IPS-11a (cell line): ENCODE results near the gene FAM89B.

Experiments used
- H3K4me3 ChIP-seq: one replicate; pipeline ENCODE4 v1.5.1; 2013; ENCODE audit warnings: low read depth, low read length, control low read depth

FAM89B gene

GRCh38 chr11:65573391-65574079 lies 1.2 kb downstream of the FAM89B start:
- no peak overlapping the region for H3K4me3 ChIP-seq

GRCh38 chr11:65574109-65574810 lies 1.9 kb downstream of the FAM89B start:
- peak overlapping the region; percentile 20 for H3K4me3 ChIP-seq

- peak overlapping the region; percentile 2 for H3K4me3 ChIP-seq
Measured at GRCh38 chr11:65574811-65575567, 2.7 kb downstream of the FAM89B start.

GRCh38 chr11:65575568-65576231 lies 3.4 kb downstream of the FAM89B start, which contains the start of gene EHBP1L1:
Gene EHBP1L1 (plus strand): TSS chr11:65576053. CDS start chr11:65576303, 250 bp downstream.
- H3K4me3 ChIP-seq, result peak within 1 kb of the TSS; percentile 25

GRCh38 chr11:65576232-65576866 lies 4.0 kb downstream of the FAM89B start:
- peak overlapping the region; percentile 25 for H3K4me3 ChIP-seq

GRCh38 chr11:65576867-65577755 lies 4.8 kb downstream of the FAM89B start:
- no peak overlapping the region for H3K4me3 ChIP-seq

- no peak overlapping the region for H3K4me3 ChIP-seq
Measured at GRCh38 chr11:65577756-65578109, 5.4 kb downstream of the FAM89B start.

- no peak overlapping the region for H3K4me3 ChIP-seq
Measured at GRCh38 chr11:65578134-65578533, 5.8 kb downstream of the FAM89B start.

- no peak overlapping the region for H3K4me3 ChIP-seq
Measured at GRCh38 chr11:65578667-65579066, 6.3 kb downstream of the FAM89B start.

- no peak overlapping the region for H3K4me3 ChIP-seq
Measured at GRCh38 chr11:65579291-65579690, 7.0 kb downstream of the FAM89B start.

- H3K4me3 ChIP-seq, result no peak overlapping the region
Measured at GRCh38 chr11:65580031-65580692, 7.8 kb downstream of the FAM89B start.

- H3K4me3 ChIP-seq, result no peak overlapping the region
Measured at GRCh38 chr11:65580756-65581155, 8.4 kb downstream of the FAM89B start.

GRCh38 chr11:65581928-65582327 lies 9.6 kb downstream of the FAM89B start:
- no peak overlapping the region for H3K4me3 ChIP-seq

GRCh38 chr11:65583589-65583988 lies 11.3 kb downstream of the FAM89B start:
- H3K4me3 ChIP-seq, result no peak overlapping the region

- H3K4me3 ChIP-seq, result no peak overlapping the region
Measured at GRCh38 chr11:65584106-65584505, 11.8 kb downstream of the FAM89B start.

GRCh38 chr11:65584723-65585171 lies 12.4 kb downstream of the FAM89B start:
- no peak overlapping the region for H3K4me3 ChIP-seq

- H3K4me3 ChIP-seq, result no peak overlapping the region
Measured at GRCh38 chr11:65585396-65586246, 13.3 kb downstream of the FAM89B start.

- no peak overlapping the region for H3K4me3 ChIP-seq
Measured at GRCh38 chr11:65586247-65586630, 13.9 kb downstream of the FAM89B start.
